ENCODE results near the gene PPP2R2B. TPM values are rescaled to one million over a fixed set of nuclear protein-coding genes. Genes with fewer than 3 reads are reported as not detected.

PPP2R2B gene
- total RNA-seq, 4 donors from 2014 or later, result 1.2 to 4.0 (median 2.1) TPM

- no peaks in the 10 kb centered on the region for H3K9me3 ChIP-seq
- TF ChIP-seq CTCF (IDR thresholded peaks at IDR 0.05) (no peak), POLR2AphosphoS5 (IDR thresholded peaks at IDR 0.05) (no peak), EP300 (IDR thresholded peaks at IDR 0.05) (no peak), POLR2A (IDR thresholded peaks at IDR 0.05; ENCODE audit: low read depth) (no peak)
- no peak overlapping the region for H3K27ac ChIP-seq (replicated peaks in 1 of 4)
- no peak overlapping the region for H3K4me3 ChIP-seq
- 85% methylated on average over 3 of the region's 3 CpGs for WGBS
- intact Hi-C loops (cut with DNase I), result no loop called here
- peaks cover 0 to 9% (median 3%) of the 10 kb centered on the region in 4 donors for H3K4me1 ChIP-seq
- no peak for DNase-seq (ENCODE audit: extremely low spot score)
- no peaks in the 10 kb centered on the region for H3K36me3 ChIP-seq
- no peaks in the 10 kb centered on the region for H3K27me3 ChIP-seq
Observed at GRCh38 chr5:146832985-146833732, 45.4 kb downstream of the PPP2R2B start.

- TF ChIP-seq CTCF (IDR thresholded peaks at IDR 0.05) (no peak), POLR2AphosphoS5 (IDR thresholded peaks at IDR 0.05) (no peak), EP300 (IDR thresholded peaks at IDR 0.05) (no peak), POLR2A (IDR thresholded peaks at IDR 0.05; ENCODE audit: low read depth) (no peak)
Observed at GRCh38 chr5:146828385-146828784, 50.2 kb downstream of the PPP2R2B start.

GRCh38 chr5:146827901-146828300 lies 50.7 kb downstream of the PPP2R2B start:
- Histone ChIP-seq H3K36me3 (no peaks in the 10 kb centered on the region), H3K27ac (replicated peaks in 1 of 4) (no peak overlapping the region), H3K27me3 (no peaks in the 10 kb centered on the region), H3K4me1 (peaks cover 0 to 9% (median 3%) of the 10 kb centered on the region in 4 donors), H3K9me3 (no peaks in the 10 kb centered on the region), H3K4me3 (no peak overlapping the region)
- WGBS, result 48% methylated on average over 2 of the region's 2 CpGs
- TF ChIP-seq POLR2AphosphoS5 (IDR thresholded peaks at IDR 0.05) (no peak), EP300 (IDR thresholded peaks at IDR 0.05) (no peak), CTCF (IDR thresholded peaks at IDR 0.05) (no peak), POLR2A (IDR thresholded peaks at IDR 0.05; ENCODE audit: low read depth) (no peak)
- intact Hi-C loops (cut with DNase I), result no loop called here
- no peak for DNase-seq (ENCODE audit: extremely low spot score)

More at GRCh38 chr5:146828385-146828784, 50.2 kb downstream of the PPP2R2B start:
- H3K4me3 ChIP-seq, result no peak overlapping the region
- DNase-seq (ENCODE audit: extremely low spot score), result no peak
- H3K36me3 ChIP-seq, result no peaks in the 10 kb centered on the region
- peaks cover 0 to 9% (median 3%) of the 10 kb centered on the region in 4 donors for H3K4me1 ChIP-seq
- H3K27me3 ChIP-seq, result no peaks in the 10 kb centered on the region
- H3K9me3 ChIP-seq, result no peaks in the 10 kb centered on the region
- no peak overlapping the region for H3K27ac ChIP-seq (replicated peaks in 1 of 4)
- intact Hi-C loops (cut with DNase I), result no loop called here

- no peak for TF ChIP-seq EP300 (IDR thresholded peaks at IDR 0.05)
- TF ChIP-seq POLR2AphosphoS5 (IDR thresholded peaks at IDR 0.05), result no peak
- no peak for TF ChIP-seq CTCF (IDR thresholded peaks at IDR 0.05)
- no peak for TF ChIP-seq POLR2A (IDR thresholded peaks at IDR 0.05; ENCODE audit: low read depth)
- no peak overlapping the region for H3K4me3 ChIP-seq
- intact Hi-C loops (cut with DNase I), result no loop called here
- no peaks in the 10 kb centered on the region for H3K9me3 ChIP-seq
- peaks cover 0 to 6% (median 3%) of the 10 kb centered on the region in 4 donors for H3K4me1 ChIP-seq
- 27% methylated on average over 5 of the region's 5 CpGs for WGBS
- H3K27ac ChIP-seq (replicated peaks in 1 of 4), result no peak overlapping the region
- no peaks in the 10 kb centered on the region for H3K36me3 ChIP-seq
- no peak for DNase-seq (ENCODE audit: extremely low spot score)
- no peaks in the 10 kb centered on the region for H3K27me3 ChIP-seq
Observed at GRCh38 chr5:146825033-146825432, 53.5 kb downstream of the PPP2R2B start.

Data from esophagus muscularis mucosa (tissue), 4 donors.